HG02885 (cell line): ENCODE results near the gene DYNC2LI1.

ENCODE experiments used
- ATAC-seq: cut with Tn5 transposase; IDR thresholded peaks from one replicate; pipeline ENCODE4 v1.9.1; 2021; ENCODE audit warnings: mild to moderate bottlenecking; ENCODE audit not compliant: unreplicated experiment, poor library complexity

The DYNC2LI1 gene

DNA sequence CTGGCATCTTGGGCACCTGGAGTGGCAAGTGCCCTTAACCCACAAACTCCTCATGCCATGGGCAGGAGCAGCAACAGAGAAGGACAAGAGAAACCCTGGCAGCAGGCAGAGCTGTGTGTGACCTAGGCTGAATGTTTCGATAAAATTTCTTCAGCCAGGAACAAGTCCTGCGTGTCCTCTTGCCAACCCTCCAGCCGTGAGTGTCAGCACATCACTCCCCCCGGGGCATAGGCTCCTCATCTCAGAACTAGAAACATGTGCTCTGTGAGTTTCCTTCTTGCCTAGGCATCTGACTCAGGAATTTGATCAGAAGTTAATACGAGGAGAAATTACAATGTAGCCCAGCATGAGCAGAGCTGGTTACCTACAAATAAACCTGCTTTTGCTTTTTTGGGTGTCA is 67.1 kb downstream of the DYNC2LI1 start:
- ATAC-seq = no peak

DNA sequence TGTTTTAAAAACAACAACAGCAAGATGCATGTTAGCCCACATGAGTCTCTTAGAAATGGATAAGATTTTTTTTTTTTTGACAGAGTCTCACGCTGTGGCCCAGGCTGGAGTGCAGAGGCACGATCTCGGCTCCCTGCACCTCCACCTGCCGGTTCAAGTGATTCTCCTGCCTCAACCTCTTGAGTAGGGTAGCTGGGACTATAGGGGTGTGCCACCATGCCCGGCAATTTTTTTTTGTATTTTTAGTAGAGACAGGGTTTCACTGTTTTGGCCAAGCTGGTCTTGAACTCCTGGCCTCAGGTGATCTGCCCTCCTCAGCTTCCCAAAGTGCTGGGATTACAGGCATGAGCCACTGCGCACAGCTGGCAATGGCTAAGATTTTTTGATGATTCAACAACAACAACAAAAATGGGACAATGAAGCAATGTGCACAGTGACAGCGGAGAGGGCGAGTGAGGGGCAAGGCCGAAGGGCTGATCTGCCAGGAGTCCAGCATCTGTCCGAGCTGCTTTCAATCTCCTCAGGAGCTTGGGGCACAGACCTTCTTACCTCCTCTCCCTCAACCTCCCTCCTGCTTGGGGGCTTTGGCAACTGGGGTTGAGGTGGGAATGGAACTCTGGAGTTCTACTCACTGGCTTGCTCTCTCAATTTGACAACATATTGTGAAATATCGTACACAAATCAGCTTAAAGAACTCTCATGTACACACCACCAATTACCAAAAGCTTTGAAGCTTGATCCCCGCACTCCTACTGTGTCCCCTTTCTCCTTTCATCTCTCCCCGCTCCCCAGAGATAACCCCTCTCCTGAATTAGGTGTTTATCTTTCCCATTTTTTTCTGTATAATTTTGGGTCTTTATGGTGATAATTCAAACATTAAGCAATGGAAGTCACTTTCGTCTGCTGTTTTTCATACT is 68.4 kb downstream of the DYNC2LI1 start:
- no peak for ATAC-seq

DNA sequence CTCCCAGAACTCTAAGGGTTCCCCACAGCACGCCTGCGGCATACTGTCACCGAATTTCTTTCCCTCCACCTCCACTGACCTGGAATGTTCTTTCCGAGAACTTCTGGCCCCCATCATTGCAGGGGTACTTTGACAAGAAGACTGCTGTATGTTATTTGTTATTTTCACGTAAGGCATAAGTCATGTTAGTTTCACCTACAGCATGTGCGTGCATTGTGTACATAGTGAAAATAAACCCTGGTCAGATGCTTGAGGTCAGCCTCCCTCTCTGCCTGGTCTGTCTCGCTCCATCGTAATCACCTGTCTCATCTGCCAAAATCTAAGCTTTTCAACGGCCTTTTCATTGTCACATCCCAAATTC is 69.0 kb downstream of the DYNC2LI1 start:
- no peak for ATAC-seq

DNA sequence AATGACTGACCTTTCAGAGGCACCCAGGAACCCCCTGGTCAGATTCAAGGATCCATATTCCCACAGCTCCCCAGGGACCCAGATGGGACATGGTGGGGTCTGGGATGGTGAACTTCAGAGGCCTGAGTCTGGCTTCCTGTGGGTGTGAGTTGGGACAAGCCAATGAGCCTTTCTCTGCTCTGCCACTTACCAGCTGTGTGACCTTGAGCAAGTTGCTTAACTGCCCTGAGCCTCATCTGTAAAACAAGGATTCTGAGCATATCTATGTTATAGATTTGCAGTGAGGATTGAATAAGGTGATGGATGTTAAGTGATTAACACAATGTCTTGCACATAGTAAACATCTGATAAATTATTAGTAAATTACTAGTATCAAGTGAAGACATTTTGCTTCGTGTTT is 71.3 kb downstream of the DYNC2LI1 start:
- ATAC-seq = no peak

DNA sequence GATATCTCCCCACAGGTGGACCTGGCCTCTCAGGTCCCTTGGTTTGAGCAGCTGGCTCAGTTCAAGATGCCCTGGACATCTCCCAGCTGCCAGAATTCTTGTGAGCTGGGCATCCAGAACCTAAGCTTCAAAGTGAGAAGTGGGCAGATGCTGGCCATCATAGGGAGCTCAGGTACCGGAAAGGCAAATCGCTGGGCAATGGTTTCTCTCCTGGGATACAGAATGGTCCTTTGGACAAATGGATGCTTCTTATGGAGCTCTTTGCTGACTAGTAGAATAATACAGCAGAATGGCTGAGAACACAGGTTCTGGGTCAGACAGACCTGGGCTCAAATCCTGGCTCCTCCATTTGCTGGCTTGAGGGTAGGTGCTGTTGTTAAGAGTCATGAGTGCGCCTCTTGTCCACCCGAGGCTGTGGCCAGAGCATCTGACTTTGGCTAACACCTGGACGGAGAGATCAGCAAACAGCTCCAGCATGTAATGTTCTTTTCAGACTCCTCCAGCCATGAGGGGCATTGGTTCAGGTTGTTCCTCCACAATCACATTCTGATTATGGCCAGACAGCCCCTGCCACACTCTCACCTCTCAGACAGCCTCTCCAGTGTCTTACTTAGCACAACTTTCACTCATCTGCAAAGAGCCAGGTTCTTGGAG is 72.4 kb downstream of the DYNC2LI1 start:
- ATAC-seq = no peak

DNA sequence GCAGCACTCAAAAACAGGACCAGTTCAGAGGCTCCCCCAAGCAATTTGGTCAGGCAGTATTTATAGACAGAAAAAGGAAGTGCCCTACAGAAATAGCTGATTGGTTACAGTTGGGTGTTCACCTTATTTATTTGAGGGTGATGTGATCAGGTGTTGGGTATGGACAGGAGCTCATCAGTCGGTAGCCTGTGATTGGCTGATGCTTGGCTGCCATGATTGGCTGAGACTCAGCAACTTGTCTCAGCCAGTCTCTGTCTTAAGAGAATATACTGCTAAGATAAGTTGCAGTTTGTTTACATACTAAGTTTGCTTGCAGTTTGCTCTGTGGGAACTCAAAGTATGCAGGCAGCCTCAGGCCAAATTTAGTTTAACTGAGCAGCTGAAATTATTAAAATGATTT is 74.4 kb downstream of the DYNC2LI1 start:
- ATAC-seq = peak; percentile 39

DNA sequence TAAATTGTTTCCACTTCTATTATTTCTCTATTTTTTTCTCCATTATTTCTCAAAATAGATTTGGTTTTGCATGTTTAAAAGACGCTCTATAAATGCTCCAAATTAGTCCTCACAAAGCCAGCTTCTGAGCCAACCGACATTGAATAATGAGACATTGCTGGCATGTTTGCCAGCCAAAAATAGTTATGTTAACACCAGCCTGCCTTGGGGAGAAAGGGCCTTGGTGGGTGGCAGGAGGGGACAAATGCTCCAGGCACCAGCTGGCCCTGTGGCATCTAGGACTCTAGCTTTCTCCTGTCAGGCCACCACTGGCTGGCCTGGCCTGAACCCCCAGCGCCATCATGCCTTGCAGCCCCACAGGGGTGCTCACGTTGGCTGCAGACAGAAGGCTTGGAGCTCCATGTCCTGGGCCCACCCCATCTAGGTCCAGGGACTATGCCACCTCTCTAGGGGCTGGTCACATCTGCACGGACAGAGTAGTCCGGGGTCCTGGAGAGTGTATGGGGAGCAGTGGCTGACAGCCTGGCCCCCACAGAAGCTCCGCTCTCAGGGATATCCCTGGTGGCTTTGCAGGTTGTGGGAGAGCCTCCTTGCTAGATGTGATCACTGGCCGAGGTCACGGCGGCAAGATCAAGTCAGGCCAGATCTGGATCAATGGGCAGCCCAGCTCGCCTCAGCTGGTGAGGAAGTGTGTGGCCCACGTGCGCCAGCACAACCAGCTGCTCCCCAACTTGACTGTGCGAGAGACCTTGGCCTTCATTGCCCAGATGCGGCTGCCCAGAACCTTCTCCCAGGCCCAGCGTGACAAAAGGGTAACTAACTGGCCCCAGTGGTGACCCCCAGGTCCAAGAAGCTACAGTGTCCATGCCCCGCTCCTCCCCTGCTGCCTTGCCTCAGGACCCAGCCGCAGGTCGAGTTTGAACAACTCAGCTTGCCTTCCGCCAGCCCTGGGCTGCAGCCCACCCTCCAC is 77.5 kb downstream of the DYNC2LI1 start:
- no peak for ATAC-seq

DNA sequence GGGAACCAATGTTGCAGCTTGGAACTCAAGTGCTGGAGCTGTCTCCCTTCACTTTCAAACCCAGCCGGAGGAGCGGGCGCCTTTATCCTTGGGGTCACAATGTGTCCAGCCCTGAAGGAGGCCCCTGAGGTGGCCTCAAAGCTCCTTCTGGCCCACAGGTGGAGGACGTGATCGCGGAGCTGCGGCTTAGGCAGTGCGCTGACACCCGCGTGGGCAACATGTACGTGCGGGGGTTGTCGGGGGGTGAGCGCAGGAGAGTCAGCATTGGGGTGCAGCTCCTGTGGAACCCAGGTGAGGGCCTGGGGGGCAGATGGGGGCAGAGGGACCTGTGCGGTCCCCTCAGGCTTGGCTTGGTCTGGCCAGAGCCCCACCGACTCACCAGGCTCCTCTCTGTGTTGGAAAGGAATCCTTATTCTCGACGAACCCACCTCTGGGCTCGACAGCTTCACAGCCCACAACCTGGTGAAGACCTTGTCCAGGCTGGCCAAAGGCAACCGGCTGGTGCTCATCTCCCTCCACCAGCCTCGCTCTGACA is 78.4 kb downstream of the DYNC2LI1 start:
- ATAC-seq = no peak

DNA sequence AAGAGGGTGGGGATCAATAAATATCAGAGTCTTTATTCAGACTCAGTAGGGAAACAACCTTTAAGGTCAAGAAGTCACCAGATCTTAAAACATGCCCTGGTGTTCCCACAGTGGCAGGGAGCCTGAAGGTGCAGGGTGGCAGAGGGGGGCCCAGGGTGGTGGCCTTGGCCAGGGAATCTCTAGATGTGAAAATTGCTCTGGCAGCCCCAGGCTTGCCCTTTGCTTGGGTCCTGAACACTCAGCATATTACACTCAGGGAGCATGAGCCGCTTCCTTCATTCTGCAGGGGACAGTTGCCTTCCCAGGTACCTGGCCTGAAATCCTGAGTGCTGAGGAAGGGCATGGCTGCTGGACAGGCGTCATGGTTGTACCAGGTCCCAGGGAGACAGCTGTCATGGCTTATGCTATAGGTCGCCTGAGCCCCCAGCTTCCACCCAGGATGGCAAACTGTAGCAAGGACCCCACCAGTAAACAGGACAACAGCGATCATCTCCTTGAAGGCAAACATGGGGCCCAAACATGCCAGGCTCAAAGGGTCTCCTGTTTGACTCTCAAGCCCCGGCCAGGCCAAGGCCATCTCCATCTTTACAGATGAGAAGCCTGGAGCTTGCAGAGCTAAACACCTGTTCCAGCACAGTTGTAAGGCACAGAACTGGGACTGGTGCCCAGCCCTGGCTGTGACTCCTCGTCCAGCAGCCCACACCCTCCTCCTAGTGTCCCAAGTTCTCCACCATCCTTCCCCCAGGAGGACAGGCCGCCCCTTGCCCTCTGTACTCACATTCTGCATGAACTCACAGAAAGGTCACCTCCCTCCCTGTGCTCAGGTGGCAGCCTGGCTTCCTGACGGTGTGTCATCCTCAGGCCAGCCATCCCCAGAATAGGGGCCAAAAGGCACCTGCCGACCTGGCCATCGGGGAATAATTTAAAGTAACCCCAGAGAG is 79.6 kb downstream of the DYNC2LI1 start:
- no peak for ATAC-seq

DNA sequence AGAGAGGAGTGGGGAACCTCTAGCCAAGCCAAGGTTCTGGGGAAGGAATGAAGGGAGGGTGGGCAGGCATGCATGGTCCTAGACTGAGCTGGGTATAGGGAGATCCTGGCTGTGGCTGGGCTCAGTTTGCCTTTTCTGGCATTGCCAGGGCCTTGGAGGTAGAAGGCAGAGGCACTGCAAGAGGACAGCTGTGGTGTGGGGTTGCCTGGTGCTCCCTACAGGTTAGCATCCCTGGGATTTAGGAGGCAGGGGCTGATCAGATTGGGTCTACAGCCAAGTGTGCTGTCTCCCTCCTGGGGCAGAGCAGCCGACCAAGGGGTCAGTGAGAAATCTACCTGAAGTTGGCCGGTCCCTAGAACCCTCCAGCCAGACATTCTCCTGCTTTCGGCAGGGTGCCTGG is 80.8 kb downstream of the DYNC2LI1 start:
- no peak for ATAC-seq

DNA sequence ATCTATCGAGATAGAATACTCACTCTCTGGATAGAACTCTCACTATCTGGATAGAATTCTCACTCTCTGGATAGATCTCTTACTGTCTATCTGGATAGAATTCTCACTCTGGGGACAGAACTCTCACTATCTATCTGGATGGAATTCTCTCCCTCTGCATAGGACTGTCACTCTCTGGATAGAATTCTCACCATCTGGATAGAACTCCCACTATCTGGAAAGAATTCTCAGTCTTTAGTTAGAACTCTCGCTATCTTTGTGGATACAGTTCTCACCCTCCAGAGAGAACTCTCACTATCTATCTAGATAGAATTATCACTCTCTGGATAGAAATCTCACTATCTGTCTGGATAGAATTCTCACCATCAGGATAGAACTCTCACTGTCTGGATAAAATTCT is 81.5 kb downstream of the DYNC2LI1 start:
- no peak for ATAC-seq
